ENCODE measurements around the gene KCNJ6. TPM values are rescaled to one million over a fixed set of nuclear protein-coding genes. Genes with fewer than 3 reads are reported as not detected.

KCNJ6 gene
- total and polyA plus RNA-seq, 2 of the 8 experiments (the other 6 are each of a cell fraction or from before 2014, with no cell fraction given): 0.51 to 1.2 TPM

- TF ChIP-seq CHD7 (IDR thresholded peaks at IDR 0.05; ENCODE audit: insufficient replicate concordance, low read length): no peak
Observed at GRCh38 chr21:37792046-37792445, 124.2 kb downstream of the KCNJ6 start (continued).
